ENCODE measurements around the gene TAOK3. TPM values are rescaled to one million over a fixed set of nuclear protein-coding genes. Genes with fewer than 3 reads are reported as not detected.
"Not testable (repeated sequence)": the region's sequence is repeated elsewhere in the genome, so short reads cannot be mapped to it uniquely, and the experiment has no call there.

TAOK3 gene
- total RNA-seq, 2 donors from 2014 or later = 52.2 to 52.5 TPM

DNA sequence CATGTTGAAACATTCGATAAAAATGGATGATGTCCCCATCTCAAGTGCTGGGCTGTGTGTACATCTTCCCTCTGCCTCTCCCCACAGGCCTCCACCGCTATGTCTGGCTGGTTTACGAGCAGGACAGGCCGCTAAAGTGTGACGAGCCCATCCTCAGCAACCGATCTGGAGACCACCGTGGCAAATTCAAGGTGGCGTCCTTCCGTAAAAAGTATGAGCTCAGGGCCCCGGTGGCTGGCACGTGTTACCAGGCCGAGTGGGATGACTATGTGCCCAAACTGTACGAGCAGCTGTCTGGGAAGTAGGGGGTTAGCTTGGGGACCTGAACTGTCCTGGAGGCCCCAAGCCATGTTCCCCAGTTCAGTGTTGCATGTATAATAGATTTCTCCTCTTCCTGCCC is 228.2 kb downstream of the TAOK3 start:
- Histone ChIP-seq H3K4me3 (no peak overlapping the region), H3K9me3 (no peaks in the 10 kb centered on the region), H3K27me3 (replicated peaks; ENCODE audit: insufficient read depth) (no peaks in the 10 kb centered on the region), H3K4me1 (replicated peaks) (no peaks in the 10 kb centered on the region), H3K36me3 (peaks cover 0 to 5% of the 10 kb centered on the region in 2 donors), H3K27ac (no peak overlapping the region)
- intact Hi-C loops (cut with DNase I) = no loop called here
- TF ChIP-seq POLR2AphosphoS5 (IDR thresholded peaks at IDR 0.05) (no peak), POLR2A (IDR thresholded peaks at IDR 0.05) (no peak), CTCF (IDR thresholded peaks at IDR 0.05) (no peak)
- whole genome bisulfite sequencing = 84% methylated on average over 13 of the region's 13 CpGs
- no peak for DNase-seq (ENCODE audit: low spot score)

DNA sequence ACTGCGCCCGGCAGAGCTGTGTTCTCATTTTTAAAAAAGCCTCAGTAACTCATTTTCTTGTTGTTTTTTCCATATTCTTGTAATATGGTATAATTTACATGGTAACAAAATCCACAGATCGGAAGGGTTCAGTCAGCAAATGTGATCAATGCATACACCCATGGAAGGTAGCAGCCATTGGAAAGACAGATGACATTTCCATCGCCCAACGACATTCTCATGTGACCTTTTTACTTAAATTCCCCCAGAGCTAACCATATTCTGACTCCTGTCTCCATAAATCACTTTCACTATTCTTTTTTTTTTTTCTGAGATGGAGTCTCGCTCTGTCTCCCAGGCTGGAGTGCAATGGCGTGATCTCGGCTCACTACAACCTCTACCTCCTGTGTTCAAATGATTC is 231.9 kb downstream of the TAOK3 start:
- TF ChIP-seq CTCF (IDR thresholded peaks at IDR 0.05) (no peak), POLR2AphosphoS5 (IDR thresholded peaks at IDR 0.05) (no peak), POLR2A (IDR thresholded peaks at IDR 0.05) (no peak)
- Histone ChIP-seq H3K9me3 (no peaks in the 10 kb centered on the region), H3K4me3 (no peak overlapping the region), H3K27me3 (replicated peaks; ENCODE audit: insufficient read depth) (no peaks in the 10 kb centered on the region), H3K27ac (no peak overlapping the region), H3K36me3 (peaks cover 0 to 5% of the 10 kb centered on the region in 2 donors), H3K4me1 (replicated peaks) (peaks cover 5% of the 10 kb centered on the region)
- WGBS = 97% methylated on average over 8 of the region's 8 CpGs
- intact Hi-C loops (cut with DNase I) = no loop called here
- DNase-seq (ENCODE audit: low spot score) = no peak

GRCh38 chr12:118137148-118137678 is 235.5 kb downstream of the TAOK3 start:
- H3K27me3 ChIP-seq (replicated peaks; ENCODE audit: insufficient read depth) = no peaks in the 10 kb centered on the region
- WGBS = 66% methylated on average over 10 of the region's 10 CpGs
- DNase-seq (ENCODE audit: low spot score) = no peak
- peak overlapping the region; percentile 63 to 84 for H3K4me3 ChIP-seq
- no peaks in the 10 kb centered on the region for H3K9me3 ChIP-seq
- intact Hi-C loops (cut with DNase I) = loop anchor here (5.0 kb wide), 2 partner anchors 45 to 235 kb away; partner anchors contain the start of gene TAOK3
- H3K4me1 ChIP-seq (replicated peaks) = peaks cover 5% of the 10 kb centered on the region
- H3K36me3 ChIP-seq = peaks cover 0 to 5% of the 10 kb centered on the region in 2 donors
- peak overlapping the region; percentile 84 to 86 for H3K27ac ChIP-seq
- TF ChIP-seq POLR2A (IDR thresholded peaks at IDR 0.05) (no peak), POLR2AphosphoS5 (IDR thresholded peaks at IDR 0.05) (no peak)

DNA sequence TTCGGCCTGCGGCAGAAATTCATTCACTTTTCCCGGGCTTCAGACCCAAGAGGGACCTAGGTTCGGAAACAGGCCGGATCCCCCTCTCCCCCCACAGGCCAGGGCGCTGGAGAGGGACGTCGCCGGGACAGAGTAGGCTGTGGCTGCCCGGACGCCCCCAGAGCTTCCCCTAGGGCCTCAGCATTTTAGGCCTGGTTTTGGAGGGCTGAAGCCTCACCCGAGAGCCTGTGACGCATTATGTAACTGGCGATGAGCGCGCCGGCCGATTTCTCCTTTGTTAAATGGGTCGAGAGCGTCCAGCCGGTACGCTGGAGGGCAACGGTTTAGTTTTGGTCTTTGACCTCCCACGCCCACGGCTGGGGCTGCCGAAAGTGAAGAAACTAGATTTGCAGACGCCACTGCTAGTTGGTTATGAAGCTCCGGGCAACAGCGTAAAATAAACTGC is 236.1 kb downstream of the TAOK3 start:
- no peaks in the 10 kb centered on the region for H3K9me3 ChIP-seq
- H3K27me3 ChIP-seq (replicated peaks; ENCODE audit: insufficient read depth) = no peaks in the 10 kb centered on the region
- H3K4me1 ChIP-seq (replicated peaks) = peaks cover 5% of the 10 kb centered on the region
- intact Hi-C loops (cut with DNase I) = loop anchor here (5.0 kb wide), 2 partner anchors 46 to 236 kb away; partner anchors contain the start of gene TAOK3
- peaks cover 0 to 5% of the 10 kb centered on the region in 2 donors for H3K36me3 ChIP-seq
- WGBS = 0% methylated on average over 29 of the region's 29 CpGs
- DNase-seq (ENCODE audit: low spot score) = peak; percentile 26
- H3K4me3 ChIP-seq = peak overlapping the region; percentile 63 to 84
- no peak for TF ChIP-seq CTCF (IDR thresholded peaks at IDR 0.05)
- no peak for TF ChIP-seq POLR2AphosphoS5 (IDR thresholded peaks at IDR 0.05)
- no peak for TF ChIP-seq POLR2A (IDR thresholded peaks at IDR 0.05)
- peak overlapping the region; percentile 84 to 86 for H3K27ac ChIP-seq

DNA sequence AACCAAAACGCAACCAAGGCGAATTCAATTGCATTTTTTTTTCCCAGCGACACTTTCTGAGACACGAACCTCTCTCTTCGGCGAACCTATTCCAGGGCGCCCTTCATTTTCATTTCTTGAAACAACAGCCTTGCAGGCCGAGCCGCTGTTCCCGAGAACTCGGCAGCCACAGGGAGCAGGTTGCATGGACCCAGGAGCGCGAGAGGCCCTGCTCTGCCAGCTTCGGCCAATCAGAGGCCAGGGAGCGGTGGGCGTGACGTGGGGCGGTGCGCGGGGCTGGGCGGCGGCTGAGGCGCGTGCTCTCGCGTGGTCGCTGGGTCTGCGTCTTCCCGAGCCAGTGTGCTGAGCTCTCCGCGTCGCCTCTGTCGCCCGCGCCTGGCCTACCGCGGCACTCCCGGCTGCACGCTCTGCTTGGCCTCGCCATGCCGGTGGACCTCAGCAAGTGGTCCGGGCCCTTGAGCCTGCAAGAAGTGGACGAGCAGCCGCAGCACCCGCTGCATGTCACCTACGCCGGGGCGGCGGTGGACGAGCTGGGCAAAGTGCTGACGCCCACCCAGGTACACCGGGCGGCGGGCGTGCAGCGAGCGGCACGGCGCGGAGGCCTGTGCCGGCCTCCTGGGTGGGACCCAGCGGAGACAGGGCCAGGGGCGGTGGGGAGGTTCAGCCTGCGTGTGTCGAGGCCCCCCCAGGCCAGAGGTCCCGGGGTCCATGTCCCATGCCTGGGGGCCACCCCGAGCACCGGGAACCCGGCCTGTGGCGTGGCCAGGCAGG is 236.7 kb downstream of the TAOK3 start, which contains the start of gene PEBP1:
PEBP1 (plus strand) TSS at position 337 of the 771 bp plus-strand sequence; CDS start at position 423, 86 bp downstream.
- peak; percentile 94 for TF ChIP-seq POLR2A (IDR thresholded peaks at IDR 0.05)
- peak; percentile 90 for TF ChIP-seq POLR2AphosphoS5 (IDR thresholded peaks at IDR 0.05)
- no peak for TF ChIP-seq CTCF (IDR thresholded peaks at IDR 0.05)
- Histone ChIP-seq H3K4me1 (replicated peaks) (peaks cover 5% of the 10 kb centered on the region), H3K4me3 (peak within 1 kb of the TSS; percentile 63 to 84), H3K27me3 (replicated peaks; ENCODE audit: insufficient read depth) (no peaks in the 10 kb centered on the region), H3K27ac (peak within 1 kb of the TSS; percentile 84 to 86), H3K36me3 (peaks cover 0 to 5% of the 10 kb centered on the region in 2 donors), H3K9me3 (no peaks in the 10 kb centered on the region)
- intact Hi-C loops (cut with DNase I) = loop anchor here (5.0 kb wide), 2 partner anchors 46 to 236 kb away; partner anchors contain the start of gene TAOK3
- peak; percentile 96 for DNase-seq (ENCODE audit: low spot score)
- 1% methylated on average over 47 of the region's 70 CpGs for WGBS

GRCh38 chr12:118129436-118129835 is 243.3 kb downstream of the TAOK3 start:
- H3K36me3 ChIP-seq; intact Hi-C loops (cut with DNase I); H3K4me1 ChIP-seq (replicated peaks); H3K27me3 ChIP-seq (replicated peaks; ENCODE audit: insufficient read depth); H3K4me3 ChIP-seq; DNase-seq (ENCODE audit: low spot score); H3K27ac ChIP-seq; H3K9me3 ChIP-seq: not testable (repeated sequence)
- 97% methylated on average over 5 of the region's 5 CpGs for WGBS

Measured in prostate gland (tissue), 2 donors.